GM21423 (cell line): Measurements from ENCODE around the gene STXBP5.
A peak's percentile ranks its signal among the peaks of the same experiment; 100 is the strongest.

ENCODE experiments used
- ATAC-seq: cut with Tn5 transposase; IDR thresholded peaks from one replicate; pipeline ENCODE4 v1.9.1; 2021; ENCODE audit warnings: mild to moderate bottlenecking, moderate library complexity; ENCODE audit not compliant: unreplicated experiment

Gene STXBP5

GRCh38 chr6:147177286-147177685, 26.9 kb upstream of the STXBP5 start:
- no peak for ATAC-seq

- no peak for ATAC-seq
Observed at GRCh38 chr6:147178355-147178754, 25.9 kb upstream of the STXBP5 start.

GRCh38 chr6:147179809-147180208, 24.4 kb upstream of the STXBP5 start:
- no peak for ATAC-seq

GRCh38 chr6:147180926-147181325, 23.3 kb upstream of the STXBP5 start:
- ATAC-seq, result no peak

- no peak for ATAC-seq
Observed at GRCh38 chr6:147184379-147184778, 19.8 kb upstream of the STXBP5 start.

GRCh38 chr6:147185216-147185615, 19.0 kb upstream of the STXBP5 start:
- no peak for ATAC-seq

- no peak for ATAC-seq
Observed at GRCh38 chr6:147190556-147190955, 13.7 kb upstream of the STXBP5 start.

- ATAC-seq, result no peak
Observed at GRCh38 chr6:147192278-147192911, 11.8 kb upstream of the STXBP5 start.

- no peak for ATAC-seq
Observed at GRCh38 chr6:147194652-147195411, 9.4 kb upstream of the STXBP5 start.

GRCh38 chr6:147195510-147195909, 8.7 kb upstream of the STXBP5 start:
- ATAC-seq, result no peak

GRCh38 chr6:147195987-147196386, 8.2 kb upstream of the STXBP5 start:
- ATAC-seq, result no peak

GRCh38 chr6:147200711-147201110, 3.5 kb upstream of the STXBP5 start:
- ATAC-seq, result no peak

GRCh38 chr6:147201885-147202515, 2.2 kb upstream of the STXBP5 start:
- peak; percentile 9 for ATAC-seq

GRCh38 chr6:147202516-147203310, 1.5 kb upstream of the STXBP5 start:
- ATAC-seq, result peak; percentile 82

- peak; percentile 40 for ATAC-seq
Observed at GRCh38 chr6:147203311-147204059, 732 bp upstream of the STXBP5 start.

- no peak for ATAC-seq
Observed at GRCh38 chr6:147204843-147205311, 660 bp downstream of the STXBP5 start.

- no peak for ATAC-seq
Observed at GRCh38 chr6:147205690-147206600, 1.7 kb downstream of the STXBP5 start.

- ATAC-seq, result no peak
Observed at GRCh38 chr6:147207351-147207750, 3.1 kb downstream of the STXBP5 start.
